BLaER1 treated with 17β-estradiol and CSF1 and Interleukin-3, amounts not matched to agents 10 nM and 100 nM (cell line): ENCODE data around the gene MON1A.

Source experiments
- H3K27ac ChIP-seq, 11 experiments: shearing (Covaris generic); formaldehyde crosslinking; 2 replicates each; pipeline ENCODE4 v1.8.1; 2022
- H3K27me3 ChIP-seq, 11 experiments: shearing (Covaris generic); formaldehyde crosslinking; 2 replicates each; pipeline ENCODE4 v1.8.1; 2022
- H3K36me3 ChIP-seq, 11 experiments: shearing (Covaris generic); formaldehyde crosslinking; 2 replicates each; pipeline ENCODE4 v1.8.1; 2022
- H3K4me1 ChIP-seq, 10 experiments: shearing (Covaris generic); formaldehyde crosslinking; 2 replicates each; pipeline ENCODE4 v1.8.1; 2022
- H3K4me2 ChIP-seq, 11 experiments: shearing (Covaris generic); formaldehyde crosslinking; 2 replicates each; pipeline ENCODE4 v1.8.1; 2022
- H3K4me3 ChIP-seq, 10 experiments: shearing (Covaris generic); formaldehyde crosslinking; 2 replicates each; pipeline ENCODE4 v1.8.1; 2022
- H3K9ac ChIP-seq, 11 experiments: shearing (Covaris generic); formaldehyde crosslinking; 2 replicates each; pipeline ENCODE4 v1.8.1; 2022
- H3K9me3 ChIP-seq, 11 experiments: shearing (Covaris generic); formaldehyde crosslinking; replicated peaks in 1 of 11; 2 replicates each; pipeline ENCODE4 v1.8.1; 2022
- H4K20me1 ChIP-seq, 11 experiments: shearing (Covaris generic); formaldehyde crosslinking; 2 replicates each; pipeline ENCODE4 v1.8.1; 2022
- Cebpa-rat ChIP-seq, 11 experiments: shearing (Covaris generic); IDR thresholded peaks; 2 replicates each; pipeline ENCODE4 v1.8.1; 2022

Gene MON1A

GRCh38 chr3:49902511-49903345 lies 26.9 kb downstream of the MON1A start:
- TF ChIP-seq Cebpa-rat (IDR thresholded peaks at IDR 0.05): no peak
- H3K4me1 ChIP-seq: peaks cover 18 to 59% (median 55%) of the 10 kb centered on the region in 10 experiments
- H3K4me2 ChIP-seq: peak overlapping the region in 9 of 11 experiments; percentile 41 to 72 (median 48); a peak in 16 of 22 replicates
- no peak overlapping the region for H3K4me3 ChIP-seq
- peak overlapping the region in 4 of 11 experiments; percentile 37 to 59 (median 43); a peak in 6 of 22 replicates for H3K27ac ChIP-seq
- no peaks in the 10 kb centered on the region; a peak in 1 of 22 replicates for H4K20me1 ChIP-seq
- H3K27me3 ChIP-seq: no peaks in the 10 kb centered on the region
- H3K9me3 ChIP-seq: no peaks in the 10 kb centered on the region
- H3K9ac ChIP-seq: peak overlapping the region in 2 of 11 experiments; percentile 1 to 13; a peak in 1 of 22 replicates
- H3K36me3 ChIP-seq: no peaks in the 10 kb centered on the region

- H4K20me1 ChIP-seq: no peaks in the 10 kb centered on the region
- H3K9me3 ChIP-seq: no peaks in the 10 kb centered on the region
- H3K27ac ChIP-seq: peak overlapping the region in 7 of 11 experiments; percentile 45 to 67 (median 51); a peak in 14 of 22 replicates
- H3K27me3 ChIP-seq: no peaks in the 10 kb centered on the region
- peak overlapping the region in 2 of 11 experiments; percentile 3 to 6; a peak in 1 of 22 replicates for H3K9ac ChIP-seq
- H3K36me3 ChIP-seq: no peaks in the 10 kb centered on the region
- no peak overlapping the region for H3K4me3 ChIP-seq
- TF ChIP-seq Cebpa-rat (IDR thresholded peaks at IDR 0.05): no peak
- H3K4me1 ChIP-seq: peaks cover 14 to 59% (median 52%) of the 10 kb centered on the region in 10 experiments
- peak overlapping the region in 9 of 11 experiments; percentile 12 to 72 (median 48); a peak in 16 of 22 replicates for H3K4me2 ChIP-seq
Observed at GRCh38 chr3:49901366-49902339, 28.0 kb downstream of the MON1A start.

- H4K20me1 ChIP-seq: no peaks in the 10 kb centered on the region
- peaks cover 4 to 49% (median 42%) of the 10 kb centered on the region in 10 experiments for H3K4me1 ChIP-seq
- peak overlapping the region in 6 of 11 experiments; percentile 47 to 67 (median 54); a peak in 11 of 22 replicates for H3K27ac ChIP-seq
- peak overlapping the region in 8 of 11 experiments; percentile 12 to 60 (median 42); a peak in 8 of 22 replicates for H3K4me2 ChIP-seq
- H3K9ac ChIP-seq: peak overlapping the region in 2 of 11 experiments; percentile 3 to 9; a peak in 1 of 22 replicates
- TF ChIP-seq Cebpa-rat (IDR thresholded peaks at IDR 0.05): no peak
- H3K9me3 ChIP-seq: no peaks in the 10 kb centered on the region
- no peaks in the 10 kb centered on the region for H3K27me3 ChIP-seq
- no peak overlapping the region for H3K4me3 ChIP-seq
- no peaks in the 10 kb centered on the region for H3K36me3 ChIP-seq
Observed at GRCh38 chr3:49900491-49901153, 29.0 kb downstream of the MON1A start.

DNA sequence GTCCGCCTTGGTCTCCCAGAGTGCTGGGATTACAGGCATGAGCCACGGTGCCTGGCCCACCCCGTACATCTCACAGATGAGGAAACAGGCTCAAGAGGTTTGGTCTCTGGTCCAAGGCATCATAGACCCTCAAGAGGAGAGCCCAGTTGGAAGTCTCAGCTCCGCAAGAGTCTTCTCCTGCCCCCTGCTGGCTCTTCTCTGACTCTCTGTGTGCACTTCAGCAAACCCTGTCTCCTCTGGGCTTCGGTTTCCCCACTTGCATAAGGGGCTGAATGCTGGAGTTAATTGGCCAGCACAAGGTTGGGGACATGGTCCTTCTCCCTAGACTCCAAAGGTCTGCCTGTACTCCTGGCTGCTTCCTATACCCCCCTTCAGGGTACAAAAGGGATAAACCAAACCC lies 29.8 kb downstream of the MON1A start:
- H4K20me1 ChIP-seq: no peaks in the 10 kb centered on the region
- H3K9ac ChIP-seq: no peak overlapping the region
- no peaks in the 10 kb centered on the region for H3K27me3 ChIP-seq
- no peak overlapping the region for H3K27ac ChIP-seq
- TF ChIP-seq Cebpa-rat (IDR thresholded peaks at IDR 0.05): no peak
- no peaks in the 10 kb centered on the region for H3K9me3 ChIP-seq
- H3K4me1 ChIP-seq: peaks cover 0 to 43% (median 38%) of the 10 kb centered on the region in 10 experiments; a peak in 17 of 20 replicates
- no peak overlapping the region for H3K4me3 ChIP-seq
- no peak overlapping the region for H3K4me2 ChIP-seq
- H3K36me3 ChIP-seq: no peaks in the 10 kb centered on the region

GRCh38 chr3:49898991-49899390 lies 30.6 kb downstream of the MON1A start:
- H3K4me2 ChIP-seq: no peak overlapping the region
- H3K27me3 ChIP-seq: no peaks in the 10 kb centered on the region
- H3K9me3 ChIP-seq: no peaks in the 10 kb centered on the region
- no peaks in the 10 kb centered on the region for H3K36me3 ChIP-seq
- peaks cover 0 to 35% (median 31%) of the 10 kb centered on the region in 10 experiments; a peak in 17 of 20 replicates for H3K4me1 ChIP-seq
- H3K4me3 ChIP-seq: no peak overlapping the region
- no peak for TF ChIP-seq Cebpa-rat (IDR thresholded peaks at IDR 0.05)
- no peaks in the 10 kb centered on the region for H4K20me1 ChIP-seq
- H3K9ac ChIP-seq: no peak overlapping the region
- no peak overlapping the region for H3K27ac ChIP-seq

- H3K9me3 ChIP-seq: no peaks in the 10 kb centered on the region
- H3K27me3 ChIP-seq: no peaks in the 10 kb centered on the region
- H3K27ac ChIP-seq: no peak overlapping the region
- H3K4me3 ChIP-seq: no peak overlapping the region
- H3K4me1 ChIP-seq: peaks cover 0 to 11% (median 7%) of the 10 kb centered on the region in 10 experiments; a peak in 13 of 20 replicates
- no peaks in the 10 kb centered on the region for H3K36me3 ChIP-seq
- H4K20me1 ChIP-seq: no peaks in the 10 kb centered on the region
- H3K4me2 ChIP-seq: no peak overlapping the region
- no peak for TF ChIP-seq Cebpa-rat (IDR thresholded peaks at IDR 0.05)
- no peak overlapping the region for H3K9ac ChIP-seq
Observed at GRCh38 chr3:49896345-49896744, 33.3 kb downstream of the MON1A start.

- H3K9me3 ChIP-seq: no peaks in the 10 kb centered on the region
- no peak overlapping the region for H3K27ac ChIP-seq
- no peak overlapping the region for H3K4me2 ChIP-seq
- H3K4me1 ChIP-seq: peaks cover 0 to 6% (median 2%) of the 10 kb centered on the region in 10 experiments; a peak in 8 of 20 replicates
- H3K4me3 ChIP-seq: no peak overlapping the region
- TF ChIP-seq Cebpa-rat (IDR thresholded peaks at IDR 0.05): no peak
- H3K9ac ChIP-seq: no peak overlapping the region
- H3K27me3 ChIP-seq: no peaks in the 10 kb centered on the region
- no peaks in the 10 kb centered on the region for H3K36me3 ChIP-seq
- H4K20me1 ChIP-seq: no peaks in the 10 kb centered on the region
Observed at GRCh38 chr3:49895791-49896190, 33.8 kb downstream of the MON1A start.

DNA sequence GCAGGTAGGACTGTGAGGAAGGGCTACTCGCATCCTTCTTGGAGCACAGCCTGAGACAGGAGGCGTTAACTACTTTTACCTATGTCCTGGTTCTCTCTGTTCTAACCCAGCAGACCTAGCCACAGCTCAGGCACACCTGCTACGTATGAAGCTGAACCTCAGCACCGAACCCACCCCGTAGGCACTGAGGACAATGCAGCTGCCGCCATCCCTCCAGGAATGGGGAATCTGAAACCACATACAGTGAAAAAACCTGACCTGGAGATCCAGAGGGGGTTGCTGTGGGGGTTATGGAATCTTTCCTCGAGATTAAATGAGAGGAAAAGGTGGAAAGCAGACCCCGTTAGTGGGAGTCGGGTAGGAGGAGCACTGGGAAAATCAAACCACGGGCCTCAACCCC lies 40.3 kb downstream of the MON1A start:
- H3K27me3 ChIP-seq: no peaks in the 10 kb centered on the region
- no peak overlapping the region for H3K27ac ChIP-seq
- peaks cover 0 to 28% (median 17%) of the 10 kb centered on the region in 10 experiments; a peak in 14 of 20 replicates for H3K4me1 ChIP-seq
- H3K9me3 ChIP-seq: no peaks in the 10 kb centered on the region
- no peak overlapping the region for H3K4me3 ChIP-seq
- 0 out of 22 replicates have a peak, but pooled peaks cover 0 to 6% (median 0%) of the 10 kb centered on the region in 11 experiments for H4K20me1 ChIP-seq
- H3K4me2 ChIP-seq: no peak overlapping the region
- no peaks in the 10 kb centered on the region for H3K36me3 ChIP-seq
- no peak for TF ChIP-seq Cebpa-rat (IDR thresholded peaks at IDR 0.05)
- no peak overlapping the region for H3K9ac ChIP-seq
